HEK293 (cell line): ENCODE measurements around the gene BANF2.

ENCODE experiments used
- CTCF ChIA-PET: fragments of 350-600 bp; formaldehyde crosslinking; extraction: SDS; loops from one replicate; lab custom pipeline; 2021; ENCODE audit warnings: antibody characterized with exemption; lab: Yijun Ruan, JAX
- POLR2A ChIA-PET: fragments of 300-600 bp; formaldehyde crosslinking; extraction: SDS; loops from one replicate; lab custom pipeline; 2020; ENCODE audit warnings: antibody characterized with exemption, inconsistent platforms; lab: Yijun Ruan, JAX
- H3K27ac ChIP-seq: fragments of 200-500 bp; sonication (Bioruptor generic); 2 replicates; pipeline ENCODE4 v1.5.1; 2014; ENCODE audit warnings: low read depth, low read length, control low read depth, inconsistent platforms; ENCODE audit errors: extremely low read depth
- H3K36me3 ChIP-seq, 2 experiments: fragments of 200-500 bp in 1 of 2; sonication (Bioruptor generic) in 1 of 2; 1 replicate in 1 of 2; 2 replicates in 1 of 2; pipeline ENCODE4 v1.5.1; 2014 to 2017; ENCODE audit warnings: inconsistent platforms in 2 of 2, low read length in 2 of 2; ENCODE audit not compliant: control insufficient read depth in 2 of 2, insufficient read depth in 1 of 2
- H3K4me1 ChIP-seq: fragments of 200-500 bp; sonication (Bioruptor generic); 2 replicates; pipeline ENCODE4 v1.5.1; 2014; ENCODE audit warnings: mild to moderate bottlenecking, low read length, inconsistent platforms; ENCODE audit not compliant: control insufficient read depth, insufficient read depth
- H3K4me3 ChIP-seq: 2 replicates; pipeline ENCODE4 v1.5.1; 2011; ENCODE audit warnings: low read depth, mild to moderate bottlenecking, control low read depth, low read length, moderate library complexity
- H3K9me3 ChIP-seq: fragments of 200-500 bp; sonication (Bioruptor generic); 2 replicates; pipeline ENCODE4 v1.5.1; 2014; ENCODE audit warnings: low read depth, low read length, inconsistent platforms; ENCODE audit not compliant: control insufficient read depth, insufficient read depth
- HOXC10 ChIP-seq: sonication (generic); formaldehyde crosslinking; IDR thresholded peaks from 2 replicates; pipeline ENCODE4 v1.8.1; 2023; ENCODE audit warnings: mild to moderate bottlenecking, missing genetic modification reagents
- KLF16 ChIP-seq: fragments of 450-650 bp; formaldehyde crosslinking; IDR thresholded peaks from 2 replicates; pipeline ENCODE4 v1.5.1; 2017; ENCODE audit warnings: missing biosample characterization, missing genetic modification characterization
- KLF7 ChIP-seq: fragments of 450-650 bp; formaldehyde crosslinking; IDR thresholded peaks from 2 replicates; pipeline ENCODE4 v1.5.1; 2016; ENCODE audit warnings: missing biosample characterization, missing genetic modification characterization, borderline replicate concordance
- REPIN1 ChIP-seq: fragments of 450-650 bp; formaldehyde crosslinking; IDR thresholded peaks from 2 replicates; pipeline ENCODE4 v1.5.1; 2017; ENCODE audit warnings: missing biosample characterization, missing genetic modification characterization, low read depth
- SCRT1 ChIP-seq: fragments of 450-650 bp; formaldehyde crosslinking; IDR thresholded peaks from 2 replicates; pipeline ENCODE4 v1.5.1; 2016; ENCODE audit warnings: missing biosample characterization, missing genetic modification characterization, borderline replicate concordance
- SETDB1 ChIP-seq: IDR thresholded peaks from one replicate; pipeline ENCODE4 v1.6.1; 2017; ENCODE audit warnings: mild to moderate bottlenecking, low read length, moderate library complexity, mixed read lengths; ENCODE audit not compliant: insufficient read length
- SP7 ChIP-seq: fragments of 450-650 bp; formaldehyde crosslinking; IDR thresholded peaks from 2 replicates; pipeline ENCODE4 v1.5.1; 2016; ENCODE audit warnings: missing biosample characterization, missing genetic modification characterization
- TCF7L2 ChIP-seq: IDR thresholded peaks from 2 replicates; pipeline ENCODE4 v1.6.1; 2011; ENCODE audit warnings: low read depth, mild to moderate bottlenecking, inconsistent platforms, low read length, moderate library complexity, borderline replicate concordance
- WT1 ChIP-seq: fragments of 450-650 bp; formaldehyde crosslinking; IDR thresholded peaks from 2 replicates; pipeline ENCODE4 v1.5.1; 2016; ENCODE audit warnings: missing biosample characterization, missing genetic modification characterization
- ZFP69B ChIP-seq: fragments of 450-650 bp; formaldehyde crosslinking; IDR thresholded peaks from 2 replicates; pipeline ENCODE4 v1.5.1; 2016; ENCODE audit warnings: missing biosample characterization, missing genetic modification characterization
- ZNF10 ChIP-seq: fragments of 450-650 bp; formaldehyde crosslinking; IDR thresholded peaks from 2 replicates; pipeline ENCODE4 v1.5.1; 2017; ENCODE audit warnings: missing biosample characterization, missing genetic modification characterization
- ZNF558 ChIP-seq: fragments of 450-650 bp; formaldehyde crosslinking; IDR thresholded peaks from 2 replicates; pipeline ENCODE4 v1.5.1; 2016; ENCODE audit warnings: missing biosample characterization, missing genetic modification characterization
- ZNF561 ChIP-seq: fragments of 450-650 bp; IDR thresholded peaks from 2 replicates; pipeline ENCODE4 v1.5.1; 2018; ENCODE audit warnings: missing biosample characterization, missing genetic modification characterization, borderline replicate concordance
- ZNF585B ChIP-seq: fragments of 450-650 bp; formaldehyde crosslinking; IDR thresholded peaks from 2 replicates; pipeline ENCODE4 v1.5.1; 2016; ENCODE audit warnings: missing biosample characterization, missing genetic modification characterization
- ZNF624 ChIP-seq: fragments of 450-650 bp; formaldehyde crosslinking; IDR thresholded peaks from 2 replicates; pipeline ENCODE4 v1.5.1; 2017; ENCODE audit warnings: missing biosample characterization, missing genetic modification characterization
- ZNF792 ChIP-seq: fragments of 450-650 bp; formaldehyde crosslinking; IDR thresholded peaks from 2 replicates; pipeline ENCODE4 v1.5.1; 2016; ENCODE audit warnings: missing biosample characterization, missing genetic modification characterization
- ZSCAN16 ChIP-seq: fragments of 450-650 bp; formaldehyde crosslinking; IDR thresholded peaks from 2 replicates; pipeline ENCODE4 v1.5.1; 2016; ENCODE audit warnings: missing biosample characterization, missing genetic modification characterization
- TF ChIP-seq, protein P1 (sequence below): fragments of 450-650 bp; formaldehyde crosslinking; conservative IDR thresholded peaks from 2 replicates; pipeline ENCODE4 v1.5.1; 2016; ENCODE audit warnings: low read depth, missing biosample characterization, missing genetic modification characterization
- TF ChIP-seq, protein P2 (sequence below): fragments of 450-650 bp; formaldehyde crosslinking; IDR thresholded peaks from 2 replicates; pipeline ENCODE4 v1.5.1; 2016; ENCODE audit warnings: missing biosample characterization, missing genetic modification characterization
- TF ChIP-seq, protein P3 (sequence below): fragments of 450-650 bp; formaldehyde crosslinking; IDR thresholded peaks from 2 replicates; pipeline ENCODE4 v1.5.1; 2016; ENCODE audit warnings: missing biosample characterization, missing genetic modification characterization, borderline replicate concordance

BANF2 gene

DNA sequence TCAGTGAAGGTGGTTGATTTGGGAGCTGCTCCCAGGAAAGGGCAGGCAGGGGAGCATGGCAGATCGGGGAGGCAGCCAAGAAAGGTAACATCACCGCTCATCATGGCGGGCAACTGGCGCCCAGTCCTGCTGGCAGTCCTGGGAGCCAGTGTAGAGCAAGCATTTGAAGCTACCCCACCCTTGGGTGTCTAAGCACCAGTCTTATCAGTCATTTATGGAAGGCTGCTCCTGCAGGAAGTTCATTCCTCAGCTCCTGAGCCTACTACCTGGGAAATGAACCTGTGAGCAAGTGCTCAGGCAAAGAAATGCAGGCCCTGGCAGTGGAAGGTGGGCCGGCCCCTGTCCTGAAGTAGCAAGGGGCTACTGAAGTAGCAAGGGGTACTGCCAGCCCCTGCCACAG is 41.5 kb downstream of the BANF2 start (continued):
- TF ChIP-seq, protein P1, sequence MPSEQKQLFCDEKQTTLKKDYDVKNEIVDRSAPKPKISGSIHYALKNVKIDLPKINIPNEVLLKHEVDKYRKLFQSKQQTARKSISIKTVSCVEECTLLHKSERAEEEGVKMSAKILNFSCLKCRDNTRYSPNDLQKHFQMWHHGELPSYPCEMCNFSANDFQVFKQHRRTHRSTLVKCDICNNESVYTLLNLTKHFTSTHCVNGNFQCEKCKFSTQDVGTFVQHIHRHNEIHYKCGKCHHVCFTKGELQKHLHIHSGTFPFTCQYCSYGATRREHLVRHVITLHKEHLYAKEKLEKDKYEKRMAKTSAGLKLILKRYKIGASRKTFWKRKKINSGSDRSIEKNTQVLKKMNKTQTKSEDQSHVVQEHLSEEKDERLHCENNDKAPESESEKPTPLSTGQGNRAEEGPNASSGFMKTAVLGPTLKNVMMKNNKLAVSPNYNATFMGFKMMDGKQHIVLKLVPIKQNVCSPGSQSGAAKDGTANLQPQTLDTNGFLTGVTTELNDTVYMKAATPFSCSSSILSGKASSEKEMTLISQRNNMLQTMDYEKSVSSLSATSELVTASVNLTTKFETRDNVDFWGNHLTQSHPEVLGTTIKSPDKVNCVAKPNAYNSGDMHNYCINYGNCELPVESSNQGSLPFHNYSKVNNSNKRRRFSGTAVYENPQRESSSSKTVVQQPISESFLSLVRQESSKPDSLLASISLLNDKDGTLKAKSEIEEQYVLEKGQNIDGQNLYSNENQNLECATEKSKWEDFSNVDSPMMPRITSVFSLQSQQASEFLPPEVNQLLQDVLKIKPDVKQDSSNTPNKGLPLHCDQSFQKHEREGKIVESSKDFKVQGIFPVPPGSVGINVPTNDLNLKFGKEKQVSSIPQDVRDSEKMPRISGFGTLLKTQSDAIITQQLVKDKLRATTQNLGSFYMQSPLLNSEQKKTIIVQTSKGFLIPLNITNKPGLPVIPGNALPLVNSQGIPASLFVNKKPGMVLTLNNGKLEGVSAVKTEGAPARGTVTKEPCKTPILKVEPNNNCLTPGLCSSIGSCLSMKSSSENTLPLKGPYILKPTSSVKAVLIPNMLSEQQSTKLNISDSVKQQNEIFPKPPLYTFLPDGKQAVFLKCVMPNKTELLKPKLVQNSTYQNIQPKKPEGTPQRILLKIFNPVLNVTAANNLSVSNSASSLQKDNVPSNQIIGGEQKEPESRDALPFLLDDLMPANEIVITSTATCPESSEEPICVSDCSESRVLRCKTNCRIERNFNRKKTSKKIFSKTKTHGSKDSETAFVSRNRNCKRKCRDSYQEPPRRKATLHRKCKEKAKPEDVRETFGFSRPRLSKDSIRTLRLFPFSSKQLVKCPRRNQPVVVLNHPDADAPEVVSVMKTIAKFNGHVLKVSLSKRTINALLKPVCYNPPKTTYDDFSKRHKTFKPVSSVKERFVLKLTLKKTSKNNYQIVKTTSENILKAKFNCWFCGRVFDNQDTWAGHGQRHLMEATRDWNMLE (tag by site-specific recombination) = no peak
- TF ChIP-seq ZNF558 (tag by site-specific recombination) = no peak
- TF ChIP-seq WT1 (tag by site-specific recombination) = no peak
- no peak for TF ChIP-seq ZNF585B (tag by site-specific recombination)
- TF ChIP-seq ZSCAN16 (tag by site-specific recombination) = no peak
- no peak for TF ChIP-seq ZNF561 (tag by site-specific recombination)
- TF ChIP-seq, protein P2, sequence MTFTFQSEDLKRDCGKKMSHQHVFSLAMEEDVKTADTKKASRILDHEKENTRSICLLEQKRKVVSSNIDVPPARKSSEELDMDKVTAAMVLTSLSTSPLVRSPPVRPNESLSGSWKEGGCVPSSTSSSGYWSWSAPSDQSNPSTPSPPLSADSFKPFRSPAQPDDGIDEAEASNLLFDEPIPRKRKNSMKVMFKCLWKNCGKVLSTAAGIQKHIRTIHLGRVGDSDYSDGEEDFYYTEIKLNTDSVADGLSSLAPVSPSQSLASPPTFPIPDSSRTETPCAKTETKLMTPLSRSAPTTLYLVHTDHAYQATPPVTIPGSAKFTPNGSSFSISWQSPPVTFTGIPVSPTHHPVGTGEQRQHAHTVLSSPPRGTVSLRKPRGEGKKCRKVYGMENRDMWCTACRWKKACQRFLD (tag by site-specific recombination) = no peak

DNA sequence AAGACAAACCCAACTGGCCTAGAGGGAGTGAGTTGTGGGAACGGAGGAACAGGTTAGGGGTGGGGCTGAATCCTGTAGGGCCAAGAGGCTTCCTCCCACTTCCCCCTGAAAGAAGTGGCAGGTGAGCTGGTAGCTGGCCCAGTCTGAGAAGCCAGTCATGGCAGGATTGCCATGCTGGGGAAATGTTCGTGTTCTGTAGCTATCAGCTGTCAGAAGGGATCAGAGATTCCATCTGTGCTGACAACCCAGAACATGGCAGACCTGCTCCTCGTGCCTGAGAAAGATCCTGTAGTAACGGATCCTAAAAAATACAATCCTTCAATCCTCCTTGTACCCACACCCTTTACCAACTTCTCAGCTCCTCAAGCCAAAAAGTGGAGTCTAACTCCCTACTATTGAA is 43.0 kb downstream of the BANF2 start:
- CTCF ChIA-PET = interaction anchor here (0.5 to 1.5 kb wide), 3 partner anchors 14 to 750 kb away, joined by 3 read pairs; no protein-coding TSS in a partner anchor
- POLR2A ChIA-PET = no interaction called here
- H3K4me3 ChIP-seq = no peak overlapping the region
- TF ChIP-seq ZNF10 (tag by site-specific recombination) = no peak
- TF ChIP-seq REPIN1 = no peak
- no peak for TF ChIP-seq SCRT1 (tag by site-specific recombination)
- no peak for TF ChIP-seq ZNF624
- no peak for TF ChIP-seq TCF7L2
- TF ChIP-seq SP7 = no peak
- TF ChIP-seq KLF16 (tag by site-specific recombination) = no peak
- TF ChIP-seq HOXC10 = no peak
- TF ChIP-seq KLF7 (tag by site-specific recombination) = no peak
- TF ChIP-seq ZFP69B = no peak
- TF ChIP-seq, protein P3, sequence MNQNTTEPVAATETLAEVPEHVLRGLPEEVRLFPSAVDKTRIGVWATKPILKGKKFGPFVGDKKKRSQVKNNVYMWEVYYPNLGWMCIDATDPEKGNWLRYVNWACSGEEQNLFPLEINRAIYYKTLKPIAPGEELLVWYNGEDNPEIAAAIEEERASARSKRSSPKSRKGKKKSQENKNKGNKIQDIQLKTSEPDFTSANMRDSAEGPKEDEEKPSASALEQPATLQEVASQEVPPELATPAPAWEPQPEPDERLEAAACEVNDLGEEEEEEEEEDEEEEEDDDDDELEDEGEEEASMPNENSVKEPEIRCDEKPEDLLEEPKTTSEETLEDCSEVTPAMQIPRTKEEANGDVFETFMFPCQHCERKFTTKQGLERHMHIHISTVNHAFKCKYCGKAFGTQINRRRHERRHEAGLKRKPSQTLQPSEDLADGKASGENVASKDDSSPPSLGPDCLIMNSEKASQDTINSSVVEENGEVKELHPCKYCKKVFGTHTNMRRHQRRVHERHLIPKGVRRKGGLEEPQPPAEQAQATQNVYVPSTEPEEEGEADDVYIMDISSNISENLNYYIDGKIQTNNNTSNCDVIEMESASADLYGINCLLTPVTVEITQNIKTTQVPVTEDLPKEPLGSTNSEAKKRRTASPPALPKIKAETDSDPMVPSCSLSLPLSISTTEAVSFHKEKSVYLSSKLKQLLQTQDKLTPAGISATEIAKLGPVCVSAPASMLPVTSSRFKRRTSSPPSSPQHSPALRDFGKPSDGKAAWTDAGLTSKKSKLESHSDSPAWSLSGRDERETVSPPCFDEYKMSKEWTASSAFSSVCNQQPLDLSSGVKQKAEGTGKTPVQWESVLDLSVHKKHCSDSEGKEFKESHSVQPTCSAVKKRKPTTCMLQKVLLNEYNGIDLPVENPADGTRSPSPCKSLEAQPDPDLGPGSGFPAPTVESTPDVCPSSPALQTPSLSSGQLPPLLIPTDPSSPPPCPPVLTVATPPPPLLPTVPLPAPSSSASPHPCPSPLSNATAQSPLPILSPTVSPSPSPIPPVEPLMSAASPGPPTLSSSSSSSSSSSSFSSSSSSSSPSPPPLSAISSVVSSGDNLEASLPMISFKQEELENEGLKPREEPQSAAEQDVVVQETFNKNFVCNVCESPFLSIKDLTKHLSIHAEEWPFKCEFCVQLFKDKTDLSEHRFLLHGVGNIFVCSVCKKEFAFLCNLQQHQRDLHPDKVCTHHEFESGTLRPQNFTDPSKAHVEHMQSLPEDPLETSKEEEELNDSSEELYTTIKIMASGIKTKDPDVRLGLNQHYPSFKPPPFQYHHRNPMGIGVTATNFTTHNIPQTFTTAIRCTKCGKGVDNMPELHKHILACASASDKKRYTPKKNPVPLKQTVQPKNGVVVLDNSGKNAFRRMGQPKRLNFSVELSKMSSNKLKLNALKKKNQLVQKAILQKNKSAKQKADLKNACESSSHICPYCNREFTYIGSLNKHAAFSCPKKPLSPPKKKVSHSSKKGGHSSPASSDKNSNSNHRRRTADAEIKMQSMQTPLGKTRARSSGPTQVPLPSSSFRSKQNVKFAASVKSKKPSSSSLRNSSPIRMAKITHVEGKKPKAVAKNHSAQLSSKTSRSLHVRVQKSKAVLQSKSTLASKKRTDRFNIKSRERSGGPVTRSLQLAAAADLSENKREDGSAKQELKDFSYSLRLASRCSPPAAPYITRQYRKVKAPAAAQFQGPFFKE (tag by site-specific recombination) = no peak
- no peak for TF ChIP-seq SETDB1
- TF ChIP-seq, protein P1 (tag by site-specific recombination) = no peak
- no peak for TF ChIP-seq ZNF792
- no peaks in the 10 kb centered on the region for H3K36me3 ChIP-seq
- no peak overlapping the region for H3K27ac ChIP-seq
- H3K4me1 ChIP-seq = no peaks in the 10 kb centered on the region
- H3K9me3 ChIP-seq = no peaks in the 10 kb centered on the region
